Activated T-cell treated with anti-CD3 and anti-CD28 coated beads for 1 hour (primary cell): ENCODE measurements around the gene MAN1B1.

Experiments
- DNase-seq: peaks from one replicate; pipeline ENCODE4 v3.0.0-alpha.2; 2020; ENCODE audit warnings: low read depth

Gene MAN1B1

DNA sequence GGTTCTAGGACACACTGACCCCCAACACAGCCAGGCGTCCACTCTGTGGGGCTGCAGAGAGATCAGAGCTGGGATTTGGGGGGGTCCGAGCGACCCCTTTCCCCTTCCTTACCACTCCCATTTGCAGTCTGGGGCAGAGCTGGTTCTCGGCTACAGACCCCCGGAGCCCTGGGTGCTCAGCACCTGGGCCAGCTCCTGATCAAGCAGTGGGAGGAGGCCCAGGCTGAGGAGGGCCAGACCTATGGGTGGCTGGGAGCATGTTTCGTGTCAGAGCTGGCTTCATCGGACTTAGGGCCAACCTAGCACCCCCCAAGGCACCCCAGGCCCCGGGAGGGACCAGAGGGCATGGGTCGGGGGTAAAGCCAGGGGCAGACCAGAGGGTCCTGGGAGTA lies 59.7 kb downstream of the MAN1B1 start:
- no peak for DNase-seq

DNA sequence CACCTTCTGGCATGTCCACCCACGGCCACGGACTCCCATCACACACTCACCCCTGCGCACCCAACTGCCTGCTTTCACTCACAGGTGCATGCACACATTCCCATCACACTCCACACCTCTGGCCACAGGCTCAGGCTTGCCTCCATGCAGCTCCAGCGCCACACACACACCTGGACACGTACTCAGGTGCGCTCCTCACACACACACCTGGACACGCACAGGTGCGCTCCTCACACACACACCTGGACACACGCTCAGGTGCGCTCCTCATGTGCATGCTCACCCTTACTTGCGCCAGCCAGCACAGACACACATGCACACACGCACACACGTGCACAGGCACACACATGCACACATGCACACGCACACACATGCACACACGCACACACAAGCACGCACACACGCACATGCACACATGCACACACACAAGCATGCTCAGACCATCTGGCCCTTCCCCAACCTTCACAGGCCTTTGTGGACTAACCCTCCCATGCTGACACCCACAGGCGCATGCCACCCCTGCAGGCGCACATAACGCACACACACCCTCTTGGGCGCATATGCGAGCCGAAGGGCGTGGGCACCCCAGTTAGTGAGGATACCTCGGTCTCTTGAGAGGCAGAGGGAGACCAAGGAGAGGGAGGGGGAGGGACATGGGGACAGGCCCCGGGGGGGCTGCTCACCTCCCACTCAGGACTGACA lies 60.5 kb downstream of the MAN1B1 start:
- DNase-seq, result no peak

DNA sequence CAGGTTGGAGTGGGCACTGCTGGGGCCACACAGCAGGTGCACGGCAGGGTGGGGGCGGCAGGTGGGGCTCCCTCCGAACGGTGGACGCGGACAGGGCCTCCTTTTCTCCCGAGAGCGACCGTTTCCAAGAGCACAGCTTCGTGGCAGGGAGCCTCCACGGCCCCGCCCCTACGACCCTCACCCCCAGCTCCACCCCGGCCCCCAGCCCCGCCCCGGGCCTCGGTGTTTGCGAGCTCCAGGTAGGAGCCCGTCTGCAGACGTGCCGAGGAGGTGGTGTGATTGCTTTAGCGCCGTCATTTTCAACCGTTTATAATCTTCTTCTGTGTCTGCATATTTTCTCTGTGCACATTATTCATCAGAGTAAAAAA lies 61.0 kb downstream of the MAN1B1 start:
- no peak for DNase-seq

DNA sequence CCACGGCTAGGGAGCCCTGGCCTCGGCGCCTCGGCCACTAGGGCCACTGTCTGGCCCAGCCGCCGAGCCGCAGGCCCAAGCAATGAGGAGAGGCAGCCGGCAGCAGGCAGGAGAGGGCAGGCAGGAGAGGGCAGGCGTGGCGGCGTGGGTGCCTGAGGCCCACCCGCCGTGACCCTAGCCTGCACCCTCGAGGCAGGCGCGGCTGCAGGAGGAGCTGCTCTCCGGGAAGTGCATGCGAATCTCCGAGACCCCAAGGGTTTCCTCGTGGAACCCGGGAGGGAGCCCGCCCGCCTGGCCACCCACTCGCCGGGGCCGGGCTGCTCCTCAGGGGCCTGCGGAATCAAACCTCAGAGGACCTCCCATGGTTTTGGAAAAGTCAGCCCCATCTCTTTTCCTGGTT lies 61.5 kb downstream of the MAN1B1 start:
- DNase-seq, result no peak

DNA sequence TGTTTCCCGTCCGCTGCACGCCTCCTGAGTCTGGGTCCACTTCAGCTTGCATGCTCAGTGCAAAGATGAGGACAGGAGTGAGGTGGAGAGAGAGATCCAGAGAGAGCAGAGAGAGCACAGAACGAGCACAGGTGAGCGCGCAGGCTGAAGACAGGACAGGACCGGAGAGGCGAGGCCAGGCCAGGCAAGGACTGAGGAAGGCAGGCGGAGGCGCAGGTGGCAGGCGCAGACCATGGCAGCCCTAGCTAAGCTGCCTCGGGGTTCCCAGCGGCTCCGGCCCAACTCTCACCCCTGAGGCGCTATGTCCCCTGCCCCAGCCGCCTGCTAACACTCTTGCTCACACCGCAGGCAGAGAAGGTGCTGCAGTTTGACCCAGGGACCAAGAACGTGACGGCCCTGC lies 61.9 kb downstream of the MAN1B1 start:
- DNase-seq, result no peak

DNA sequence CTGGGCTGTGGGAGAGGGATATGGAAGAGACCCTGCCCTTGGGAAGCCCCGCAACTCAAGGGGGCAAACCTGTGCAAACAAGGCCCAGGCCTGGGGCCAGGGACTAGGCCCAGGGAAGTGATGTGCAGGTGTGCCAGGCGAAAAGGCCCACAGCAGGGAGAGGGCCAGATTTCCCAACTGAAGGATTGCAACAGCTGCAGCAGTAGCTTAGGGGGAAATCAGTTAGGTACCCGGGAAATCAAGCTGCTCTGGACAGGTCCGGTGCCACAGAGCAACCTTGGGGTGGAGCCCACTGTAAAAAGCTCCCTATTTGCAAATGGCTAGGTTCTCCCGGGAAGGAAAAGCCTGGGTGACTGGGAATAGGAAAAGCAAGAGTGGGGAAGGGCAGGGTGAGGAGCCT lies 62.6 kb downstream of the MAN1B1 start:
- DNase-seq, result no peak

DNA sequence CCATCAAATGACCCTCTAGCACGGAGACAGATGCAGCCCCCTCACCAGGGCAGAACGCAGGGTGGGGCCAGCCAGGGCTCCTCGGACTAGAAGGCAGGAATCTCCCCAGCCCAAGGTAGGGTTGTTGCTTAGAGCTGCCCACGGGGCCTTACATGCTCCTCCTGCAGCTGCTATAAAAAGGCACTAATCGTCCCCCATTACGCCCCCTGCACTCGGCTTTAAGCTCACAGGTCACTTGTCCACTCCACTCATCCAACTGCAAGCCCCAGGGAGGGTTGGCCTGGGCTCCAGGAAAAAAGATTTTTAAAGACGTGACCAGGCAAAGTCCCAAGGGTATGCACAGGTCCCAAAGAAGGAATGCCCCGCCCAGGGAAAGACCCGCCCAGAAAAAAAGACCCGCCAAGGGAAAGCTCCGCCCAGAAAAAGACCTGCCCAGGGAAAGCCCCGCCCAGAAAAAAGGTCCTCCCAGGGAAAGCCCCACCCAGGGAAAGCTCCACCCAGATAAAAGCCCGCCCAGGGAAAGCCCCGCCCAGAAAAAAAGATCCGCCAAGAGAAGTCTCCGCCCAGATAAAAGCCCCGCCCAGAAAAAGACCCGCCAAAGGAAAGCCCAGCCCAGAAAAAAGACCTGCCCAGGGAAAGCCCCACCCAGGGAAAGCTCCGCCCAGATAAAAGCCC lies 63.3 kb downstream of the MAN1B1 start:
- no peak for DNase-seq

DNA sequence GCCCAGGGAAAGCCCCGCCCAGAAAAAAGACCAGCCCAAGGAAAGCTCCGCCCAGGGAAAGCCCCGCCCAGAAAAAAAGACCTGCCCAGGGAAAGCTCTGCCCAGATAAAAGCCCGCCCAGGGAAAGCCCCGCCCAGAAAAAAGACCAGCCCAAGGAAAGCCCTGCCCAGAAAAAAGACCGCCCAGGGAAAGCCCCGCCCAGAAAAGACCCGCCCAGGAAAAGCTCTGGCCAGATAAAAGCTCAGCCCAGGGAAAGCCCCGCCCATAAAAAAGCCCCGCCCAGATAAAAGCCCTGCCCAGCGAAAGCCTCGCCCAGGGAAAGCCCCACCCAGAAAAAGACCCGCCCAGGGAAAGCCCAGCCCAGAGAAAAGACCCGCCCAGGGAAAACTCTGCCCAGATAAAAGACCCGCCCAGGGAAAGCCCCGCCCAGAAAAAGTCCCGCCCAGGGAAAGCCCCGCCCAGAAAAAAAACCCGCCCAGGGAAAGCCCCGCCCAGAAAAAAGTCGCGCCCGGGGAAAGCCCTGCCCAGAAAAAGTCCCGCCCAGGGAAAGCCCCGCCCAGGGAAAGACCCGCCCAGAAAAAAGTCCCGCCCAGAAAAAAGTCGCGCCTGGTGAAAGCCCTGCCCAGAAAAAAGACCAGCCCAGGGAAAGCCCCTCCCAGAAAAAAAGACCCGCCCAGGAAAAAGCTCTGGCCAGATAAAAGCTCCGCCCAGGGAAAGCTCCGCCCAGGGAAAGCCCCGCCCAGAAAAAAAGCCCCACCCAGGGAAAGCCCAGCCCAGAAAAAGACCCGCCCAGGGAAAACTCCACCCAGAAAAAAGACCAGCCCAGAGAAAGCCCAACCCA lies 64.1 kb downstream of the MAN1B1 start:
- DNase-seq, result no peak

DNA sequence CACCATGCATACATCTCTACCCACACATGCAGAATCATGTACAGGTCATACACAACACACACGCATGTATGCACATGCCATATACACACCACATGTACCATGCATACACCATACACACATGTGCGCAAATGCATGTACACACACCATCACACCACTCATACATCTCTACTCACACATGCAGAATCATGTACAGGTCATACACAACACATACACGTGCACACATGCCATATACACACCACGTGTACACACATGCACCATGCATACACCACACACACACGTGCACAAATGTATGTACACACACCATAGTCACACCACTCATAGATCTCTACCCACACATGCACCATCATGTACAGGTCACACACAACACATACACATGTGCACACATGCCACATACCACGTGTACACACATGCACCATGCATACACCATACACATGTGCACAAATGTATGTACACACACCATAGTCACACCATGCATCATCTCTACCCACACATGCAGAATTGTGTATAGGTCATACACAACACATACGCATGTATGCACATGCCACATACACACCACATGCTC lies 66.1 kb downstream of the MAN1B1 start:
- no peak for DNase-seq

DNA sequence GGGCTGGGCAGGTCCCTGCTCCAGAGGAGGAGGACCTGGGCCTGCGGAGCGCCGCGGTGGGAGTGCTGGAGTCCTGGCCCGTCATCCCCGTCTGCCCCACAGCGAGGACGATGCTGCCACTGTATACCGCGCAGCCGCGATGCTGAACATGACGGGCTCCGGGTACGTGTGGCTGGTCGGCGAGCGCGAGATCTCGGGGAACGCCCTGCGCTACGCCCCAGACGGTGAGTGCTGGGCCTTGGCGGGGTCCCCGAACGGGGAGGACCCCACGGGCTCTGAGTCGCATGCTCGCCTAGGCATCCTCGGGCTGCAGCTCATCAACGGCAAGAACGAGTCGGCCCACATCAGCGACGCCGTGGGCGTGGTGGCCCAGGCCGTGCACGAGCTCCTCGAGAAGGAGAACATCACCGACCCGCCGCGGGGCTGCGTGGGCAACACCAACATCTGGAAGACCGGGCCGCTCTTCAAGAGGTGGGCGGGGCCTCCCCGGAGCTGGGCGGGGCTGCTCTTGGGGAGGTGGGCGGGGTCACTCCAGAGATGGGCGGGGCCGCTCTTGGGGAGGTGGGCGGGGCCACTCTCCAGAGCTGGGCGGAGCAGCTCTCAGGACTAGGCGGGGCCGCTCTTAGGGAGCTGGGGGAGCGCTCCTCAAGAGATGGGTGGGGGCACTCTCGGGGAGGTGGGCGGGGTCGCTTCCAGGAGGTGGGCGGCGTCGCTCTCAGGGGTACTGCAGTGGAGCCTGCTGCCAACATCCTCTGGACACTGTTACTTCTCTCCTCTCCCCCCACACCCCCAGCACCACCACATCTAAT lies 70.0 kb downstream of the MAN1B1 start:
- DNase-seq, result peak; percentile 54

DNA sequence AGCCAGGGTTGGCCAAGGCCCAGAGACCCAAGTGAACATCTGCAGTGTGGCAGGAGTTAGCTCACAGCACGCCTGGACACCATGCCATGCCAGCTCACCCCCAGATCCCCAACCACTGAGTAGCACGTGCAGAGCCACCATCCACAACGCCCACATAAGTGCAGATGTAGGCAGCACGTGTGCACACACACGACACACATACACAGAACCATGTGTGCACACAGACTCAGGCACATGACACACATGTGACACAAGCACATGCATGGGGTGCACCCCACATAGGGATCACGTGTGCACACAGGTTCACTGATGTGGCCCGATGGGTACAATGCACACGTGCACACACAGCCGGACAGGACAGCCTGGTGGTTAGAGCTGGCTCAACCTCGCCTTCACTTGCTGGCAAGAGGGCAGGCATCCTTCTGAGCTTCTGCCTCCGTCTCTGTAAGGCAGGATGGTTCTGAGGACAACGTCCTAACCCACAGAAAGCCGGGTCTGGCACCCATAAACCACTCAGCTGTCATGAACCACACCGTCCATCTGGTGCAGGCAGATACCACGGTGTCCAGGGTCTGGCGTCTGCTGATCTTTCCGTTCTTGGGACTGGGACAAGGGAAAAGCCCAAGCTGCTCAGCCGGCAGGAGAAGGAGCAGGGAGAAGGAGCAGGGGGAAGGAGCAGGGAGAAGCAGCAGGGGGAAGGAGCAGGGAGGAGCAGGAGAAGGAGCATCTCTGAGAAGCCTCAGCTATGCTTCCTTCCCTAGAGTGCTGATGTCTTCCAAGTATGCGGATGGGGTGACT lies 71.0 kb downstream of the MAN1B1 start:
- no peak for DNase-seq

DNA sequence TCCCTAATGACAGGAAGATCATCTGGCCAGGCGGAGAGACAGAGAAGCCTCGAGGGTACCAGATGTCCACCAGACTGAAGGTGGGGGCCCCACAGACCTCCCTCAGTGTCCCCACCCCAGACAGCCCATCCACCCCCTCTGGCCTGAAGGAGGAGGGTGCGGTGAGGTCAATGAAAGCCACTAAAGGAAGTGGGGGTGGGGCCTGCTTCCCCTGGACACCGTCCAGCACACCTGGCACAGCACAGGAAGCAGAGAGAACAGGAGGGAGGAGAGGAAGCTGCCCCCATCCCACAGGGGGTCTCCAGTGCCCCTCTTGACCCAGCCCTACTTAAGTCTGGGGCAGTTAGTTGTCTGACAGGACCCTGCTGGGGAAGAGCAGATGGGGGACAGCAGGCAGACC lies 71.8 kb downstream of the MAN1B1 start:
- no peak for DNase-seq
